Suprapubic skin (tissue), 4 donors: ENCODE results near the gene LRP1B. TPM values are rescaled to one million over a fixed set of nuclear protein-coding genes. Genes with fewer than 3 reads are reported as not detected.

Source experiments
- DNase-seq, 2 donors: peaks; one replicate each; pipeline ENCODE4 v3.0.0-alpha.2; 2019; ENCODE audit warnings: low spot score in 2 of 2
- H3K27ac ChIP-seq: fragments of 200-600 bp; sonication (generic); one replicate; pipeline ENCODE4 v1.5.1; 2019
- H3K27me3 ChIP-seq: fragments of 200-600 bp; sonication (generic); one replicate; pipeline ENCODE4 v1.5.1; 2019
- H3K36me3 ChIP-seq: fragments of 200-600 bp; sonication (generic); one replicate; pipeline ENCODE4 v1.5.1; 2019
- H3K4me1 ChIP-seq: fragments of 200-600 bp; sonication (generic); one replicate; pipeline ENCODE4 v1.5.1; 2019
- H3K4me3 ChIP-seq: fragments of 200-600 bp; sonication (generic); one replicate; pipeline ENCODE4 v1.5.1; 2019; ENCODE audit warnings: mild to moderate bottlenecking
- H3K9me3 ChIP-seq: fragments of 200-600 bp; sonication (generic); one replicate; pipeline ENCODE4 v1.5.1; 2019
- CTCF ChIP-seq, 2 donors: fragments of 200-600 bp in 1 of 2; fragments of 450-650 bp in 1 of 2; sonication (generic) in 1 of 2; IDR thresholded peaks; one replicate each; pipeline ENCODE4 v1.5.1; 2016 to 2019; ENCODE audit warnings: antibody characterized with exemption in 2 of 2, mild to moderate bottlenecking in 1 of 2, moderate library complexity in 1 of 2
- EP300 ChIP-seq: sonication (generic); formaldehyde crosslinking; IDR thresholded peaks from one replicate; pipeline ENCODE4 v1.6.1; 2017; ENCODE audit warnings: antibody characterized with exemption
- POLR2A ChIP-seq, 2 donors: fragments of 450-650 bp; IDR thresholded peaks; one replicate each; pipeline ENCODE4 v1.6.1; 2017; ENCODE audit warnings: antibody characterized with exemption in 2 of 2, mild to moderate bottlenecking in 2 of 2, moderate library complexity in 2 of 2
- POLR2AphosphoS5 ChIP-seq, 3 donors: sonication (generic); formaldehyde crosslinking; IDR thresholded peaks; one replicate each; pipeline ENCODE4 v1.6.1; 2017; ENCODE audit warnings: antibody characterized with exemption in 3 of 3
- WGBS: methylation state at CpG from one replicate; pipeline ENCODE4 v1.1.5; 2018; 5-methylcytosine and 5-hydroxymethylcytosine counted together
- total RNA-seq, 4 donors: library from RNA; depleted of rRNA; stranded (reverse); fragments of >200 nt; gene quantifications; one replicate each; pipeline ENCODE4 v1.1.0, GENCODE V29; 2016

The LRP1B gene
- total RNA-seq, 4 donors from 2014 or later = 0.11 to 2.7 (median 1.3) TPM

DNA sequence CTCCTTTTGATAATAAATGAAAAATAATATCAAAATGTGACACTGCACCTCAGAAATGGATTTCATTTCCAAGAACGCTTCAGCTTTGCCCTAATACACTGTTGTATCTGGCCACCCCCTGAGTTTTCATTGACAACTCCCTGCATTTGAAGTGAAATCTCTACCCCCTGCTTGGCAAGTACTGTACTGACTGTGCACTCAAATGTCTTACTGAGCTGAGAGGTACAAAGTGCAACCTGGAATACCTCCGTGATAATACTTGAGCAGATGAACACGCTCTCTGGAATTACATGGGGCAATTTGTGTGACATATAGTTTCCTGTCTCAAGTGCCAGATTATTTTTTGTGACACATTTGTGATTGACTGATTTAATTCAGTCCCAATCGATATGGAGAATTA, 231.1 kb downstream of the LRP1B start:
- no peaks in the 10 kb centered on the region for H3K27me3 ChIP-seq
- H3K36me3 ChIP-seq = no peaks in the 10 kb centered on the region
- H3K4me1 ChIP-seq = no peaks in the 10 kb centered on the region
- WGBS = 75% methylated on average over 4 of the region's 4 CpGs
- H3K4me3 ChIP-seq = no peak overlapping the region
- no peaks in the 10 kb centered on the region for H3K9me3 ChIP-seq
- DNase-seq = no peak
- no peak for TF ChIP-seq POLR2A (IDR thresholded peaks at IDR 0.05)
- TF ChIP-seq CTCF (IDR thresholded peaks at IDR 0.05) = no peak
- no peak for TF ChIP-seq EP300
- no peak for TF ChIP-seq POLR2AphosphoS5 (IDR thresholded peaks at IDR 0.05)
- no peak overlapping the region for H3K27ac ChIP-seq

DNA sequence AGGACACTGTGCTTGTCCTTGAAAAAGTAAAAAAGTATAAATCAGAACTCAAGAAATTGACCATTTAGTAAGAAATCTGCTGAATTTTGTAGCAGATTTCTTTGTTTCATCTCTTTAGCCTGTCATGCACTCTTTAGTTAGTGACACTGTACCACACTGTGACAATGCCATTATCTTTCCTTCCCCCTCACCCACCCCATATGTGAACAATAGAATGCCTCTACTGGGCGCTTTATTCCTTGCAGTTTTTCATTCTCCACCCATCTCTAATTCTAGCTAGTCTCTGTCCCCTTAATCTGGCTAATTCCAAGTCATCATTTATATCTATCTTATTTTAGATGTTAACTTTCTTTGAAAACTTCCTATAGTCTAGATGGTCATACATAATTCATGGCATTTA, 241.0 kb downstream of the LRP1B start:
- H3K36me3 ChIP-seq = no peaks in the 10 kb centered on the region
- TF ChIP-seq CTCF (IDR thresholded peaks at IDR 0.05) (no peak), EP300 (no peak), POLR2AphosphoS5 (IDR thresholded peaks at IDR 0.05) (no peak), POLR2A (IDR thresholded peaks at IDR 0.05) (no peak)
- WGBS = 79% methylated on average over 1 of the region's 1 CpG

DNA sequence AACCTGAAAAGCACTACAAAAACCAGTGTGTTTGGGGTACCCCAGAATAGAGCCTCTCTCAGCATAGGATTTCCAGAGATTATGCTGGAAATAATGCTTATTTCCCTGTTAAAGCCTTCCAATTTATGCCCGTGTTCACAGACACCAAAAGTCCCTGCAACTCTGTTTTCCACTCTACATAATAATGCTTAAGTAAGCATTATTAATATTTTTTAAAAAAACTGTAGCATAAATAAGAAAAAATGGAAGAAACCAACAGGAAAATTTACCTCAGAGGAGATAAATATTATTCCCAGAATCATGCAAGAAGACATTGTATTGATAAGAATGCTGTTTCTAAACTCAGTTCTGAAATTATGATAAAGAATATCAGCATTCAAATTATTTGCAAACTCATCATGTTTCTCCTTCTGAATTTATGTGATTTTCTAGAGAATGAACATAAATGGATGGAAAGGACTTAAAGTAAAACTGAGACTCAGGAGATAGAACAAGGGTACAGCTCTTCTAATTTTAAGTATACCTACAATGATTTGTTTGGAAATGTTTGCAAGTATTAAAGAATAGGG, 241.7 kb downstream of the LRP1B start:
- no peaks in the 10 kb centered on the region for H3K36me3 ChIP-seq
- no peak for TF ChIP-seq POLR2AphosphoS5 (IDR thresholded peaks at IDR 0.05)
- no peak for TF ChIP-seq POLR2A (IDR thresholded peaks at IDR 0.05)
- no peak for TF ChIP-seq CTCF (IDR thresholded peaks at IDR 0.05)
- TF ChIP-seq EP300 = no peak
- no peaks in the 10 kb centered on the region for H3K9me3 ChIP-seq
- H3K27ac ChIP-seq = no peak overlapping the region
- H3K4me3 ChIP-seq = no peak overlapping the region
- no peaks in the 10 kb centered on the region for H3K27me3 ChIP-seq
- H3K4me1 ChIP-seq = no peaks in the 10 kb centered on the region
- WGBS = 92% methylated on average over 1 of the region's 1 CpG
- DNase-seq = no peak

More for the DNA sequence above, 241.0 kb downstream of the LRP1B start:
- H3K27ac ChIP-seq = no peak overlapping the region
- H3K9me3 ChIP-seq = no peaks in the 10 kb centered on the region
- no peak for DNase-seq
- no peaks in the 10 kb centered on the region for H3K27me3 ChIP-seq
- H3K4me3 ChIP-seq = no peak overlapping the region
- H3K4me1 ChIP-seq = no peaks in the 10 kb centered on the region

DNA sequence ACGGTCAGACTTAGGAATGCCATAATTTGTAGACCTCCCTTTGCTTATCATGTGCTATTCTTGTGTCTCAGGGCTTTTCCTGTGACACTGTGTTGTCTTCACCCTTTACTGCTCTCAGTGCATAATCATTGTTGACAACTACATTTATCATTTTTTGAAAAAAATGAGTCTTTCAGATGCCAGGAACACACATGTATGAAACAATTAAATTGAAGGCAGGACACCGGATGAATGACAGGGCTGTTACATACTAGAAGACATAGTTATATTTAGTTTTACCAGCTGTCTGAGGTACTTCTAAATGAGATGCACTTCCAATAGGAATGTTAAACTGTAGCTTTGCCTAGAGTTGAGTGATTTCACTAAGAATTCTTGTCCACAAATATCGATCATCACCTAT, 243.5 kb downstream of the LRP1B start:
- Histone ChIP-seq H3K9me3 (no peaks in the 10 kb centered on the region), H3K4me1 (no peaks in the 10 kb centered on the region), H3K36me3 (no peaks in the 10 kb centered on the region), H3K27ac (no peak overlapping the region), H3K4me3 (no peak overlapping the region), H3K27me3 (no peaks in the 10 kb centered on the region)
- no peak for TF ChIP-seq POLR2AphosphoS5 (IDR thresholded peaks at IDR 0.05)
- 84% methylated on average over 3 of the region's 3 CpGs for WGBS
- DNase-seq = no peak

DNA sequence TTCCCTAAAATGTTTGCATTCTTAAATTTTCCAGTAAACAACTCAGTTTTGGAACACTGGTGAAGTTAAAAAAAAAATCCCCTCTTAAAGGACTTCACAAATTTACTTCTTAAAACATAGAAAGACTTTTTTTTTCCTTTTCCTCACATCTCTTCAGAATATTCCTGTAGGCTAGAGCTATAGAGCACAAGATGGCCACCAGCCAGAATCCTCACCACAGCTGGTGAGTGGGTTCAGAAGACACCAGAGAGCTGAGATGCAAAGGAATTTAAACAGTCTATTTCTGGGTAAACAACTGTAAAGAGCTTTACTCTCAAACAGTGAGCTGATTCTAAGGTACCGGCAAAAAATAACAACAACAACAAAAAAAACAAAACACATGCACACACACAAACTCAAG, 252.8 kb downstream of the LRP1B start:
- no peak for TF ChIP-seq POLR2A (IDR thresholded peaks at IDR 0.05)
- no peak for TF ChIP-seq CTCF (IDR thresholded peaks at IDR 0.05)
- Histone ChIP-seq H3K4me3 (no peak overlapping the region), H3K4me1 (no peaks in the 10 kb centered on the region), H3K9me3 (no peaks in the 10 kb centered on the region), H3K27ac (no peak overlapping the region), H3K27me3 (no peaks in the 10 kb centered on the region), H3K36me3 (no peaks in the 10 kb centered on the region)
- DNase-seq = no peak
- WGBS = 61% methylated on average over 1 of the region's 1 CpG
